A549 (cell line): Measurements from ENCODE around the gene PKN1. TPM values are rescaled to one million over a fixed set of nuclear protein-coding genes. Genes with fewer than 3 reads are reported as not detected.

Experiments used
- ATAC-seq, 2 experiments: fragments of 200-7000 bp in 1 of 2; fragments of >200 bp in 1 of 2; cut with Nextera tagmentation in 1 of 2; cut with Tn5 transposase in 1 of 2; 3 replicates each; pipeline versions ENCODE4 v1.8.0 to v1.9.1; 2018 to 2020; ENCODE audit warnings: mild to moderate bottlenecking in 1 of 2, moderate library complexity in 1 of 2
- CTCF ChIA-PET: fragments of 300-600 bp; sonication (Branson Sonifier 250); formaldehyde crosslinking; extraction: SDS; loops from one replicate; lab custom pipeline; 2021; ENCODE audit warnings: antibody characterized with exemption, inconsistent platforms; lab: Yijun Ruan, JAX
- POLR2A ChIA-PET: fragments of 350-600 bp; formaldehyde crosslinking; extraction: SDS; loops from one replicate; lab custom pipeline; 2021; ENCODE audit warnings: antibody characterized with exemption, inconsistent platforms; lab: Yijun Ruan, JAX
- DNase-seq, 2 experiments: peaks; one replicate each; pipeline versions ENCODE4 v3.0.0 to v3.0.0-alpha.2; 2011 to 2016; ENCODE audit warnings: low read depth in 1 of 2, low spot score in 1 of 2
- FAIRE-seq: peaks from 2 replicates; lab custom pipeline; 2011; peaks lifted over from hg19 to GRCh38; lab: Jason Lieb, UNC
- H3K27ac ChIP-seq, 2 experiments: fragments of >200 bp; sonication (Bioruptor Twin); formaldehyde crosslinking; 3 replicates each; pipeline ENCODE4 v1.5.1; 2016 to 2017
- H3K4me1 ChIP-seq: fragments of >200 bp; sonication (Bioruptor Twin); formaldehyde crosslinking; 3 replicates; pipeline ENCODE4 v1.6.1; 2016
- H3K4me2 ChIP-seq: fragments of >200 bp; sonication (Bioruptor Twin); formaldehyde crosslinking; 3 replicates; pipeline ENCODE4 v1.6.1; 2016
- H3K4me3 ChIP-seq: fragments of >200 bp; sonication (Bioruptor Twin); formaldehyde crosslinking; 3 replicates; pipeline ENCODE4 v1.5.1; 2016
- H3K9me3 ChIP-seq: fragments of >200 bp; sonication (Bioruptor Twin); formaldehyde crosslinking; 3 replicates; pipeline ENCODE4 v1.6.1; 2016
- BHLHE40 ChIP-seq: IDR thresholded peaks from 2 replicates; pipeline ENCODE4 v1.6.1; 2012; ENCODE audit warnings: low read depth, low read length, inconsistent platforms
- CBX2 ChIP-seq: fragments of 200-600 bp; sonication (generic); IDR thresholded peaks from 2 replicates; pipeline ENCODE4 v1.6.1; 2016; ENCODE audit warnings: low read depth, mild to moderate bottlenecking, borderline replicate concordance
- CEBPB ChIP-seq, 2 experiments: fragments of >200 bp in 1 of 2; sonication (Bioruptor Twin) in 1 of 2; formaldehyde crosslinking in 1 of 2; IDR thresholded peaks; 2 replicates each; pipeline ENCODE4 v1.6.1; 2012 to 2016
- CHD2 ChIP-seq: fragments of 150-350 bp; IDR thresholded peaks from 2 replicates; pipeline ENCODE4 v1.6.1; 2014; ENCODE audit warnings: low read length; ENCODE audit not compliant: partially characterized antibody
- EP300 ChIP-seq, 2 experiments: fragments of >200 bp; sonication (Bioruptor Twin); formaldehyde crosslinking; IDR thresholded peaks; 2 replicates in 1 of 2; 3 replicates in 1 of 2; pipeline ENCODE4 v1.6.1; 2016 to 2017
- FOXS1 ChIP-seq: fragments of 250-450 bp; sonication (Bioruptor Pico); IDR thresholded peaks from 2 replicates; pipeline ENCODE4 v1.5.0; 2020; ENCODE audit warnings: mild to moderate bottlenecking, moderate library complexity
- GATA3 ChIP-seq: IDR thresholded peaks from 2 replicates; pipeline ENCODE4 v1.6.1; 2012; ENCODE audit warnings: borderline replicate concordance
- HEYL ChIP-seq: fragments of 250-450 bp; sonication (Bioruptor Pico); IDR thresholded peaks from 2 replicates; pipeline ENCODE4 v1.8.0; 2021; ENCODE audit warnings: mild to moderate bottlenecking, moderate library complexity
- HOXB13 ChIP-seq: fragments of 250-450 bp; sonication (Bioruptor Pico); IDR thresholded peaks from 2 replicates; pipeline ENCODE4 v1.5.0; 2020; ENCODE audit warnings: low read depth, mild to moderate bottlenecking, moderate library complexity
- JUN ChIP-seq, 2 experiments: fragments of >200 bp; sonication (Bioruptor Twin); formaldehyde crosslinking; IDR thresholded peaks; 2 replicates in 1 of 2; 3 replicates in 1 of 2; pipeline ENCODE4 v1.6.1; 2016 to 2017
- KDM1A ChIP-seq: fragments of 200-600 bp; sonication (generic); IDR thresholded peaks from 2 replicates; pipeline ENCODE4 v1.6.1; 2016; ENCODE audit warnings: low read depth, mild to moderate bottlenecking
- KDM5A ChIP-seq: fragments of 200-600 bp; sonication (generic); IDR thresholded peaks from 2 replicates; pipeline ENCODE4 v1.6.1; 2016; ENCODE audit warnings: antibody characterized with exemption, mild to moderate bottlenecking
- MAFK ChIP-seq: fragments of 450-650 bp; IDR thresholded peaks from 2 replicates; pipeline ENCODE4 v1.6.1; 2014; ENCODE audit not compliant: partially characterized antibody
- NPAS2 ChIP-seq: fragments of 250-450 bp; sonication (Bioruptor Pico); IDR thresholded peaks from 2 replicates; pipeline ENCODE4 v1.8.0; 2022; ENCODE audit warnings: mild to moderate bottlenecking, moderate library complexity, borderline replicate concordance
- PHF8 ChIP-seq: fragments of 200-600 bp; sonication (generic); IDR thresholded peaks from 2 replicates; pipeline ENCODE4 v1.6.1; 2016; ENCODE audit warnings: low read depth, mild to moderate bottlenecking, antibody characterized with exemption, moderate library complexity, borderline replicate concordance
- POLR2AphosphoS2 ChIP-seq: conservative IDR thresholded peaks from 2 replicates; pipeline ENCODE4 v1.6.1; 2012; ENCODE audit warnings: low read length, improper control_type of control experiment, inconsistent platforms
- RCOR1 ChIP-seq: fragments of 150-350 bp; IDR thresholded peaks from 2 replicates; pipeline ENCODE4 v1.6.1; 2014; ENCODE audit warnings: antibody characterized with exemption, low read length, low read depth
- SMC3 ChIP-seq: fragments of >200 bp; sonication (Bioruptor Twin); formaldehyde crosslinking; IDR thresholded peaks from 3 replicates; pipeline ENCODE4 v1.6.1; 2018; ENCODE audit warnings: inconsistent platforms
- SREBF2 ChIP-seq: fragments of 450-650 bp; IDR thresholded peaks from 2 replicates; pipeline ENCODE4 v1.6.1; 2014; ENCODE audit warnings: mild to moderate bottlenecking, moderate library complexity
- TP53 ChIP-seq: fragments of 250-450 bp; sonication (Bioruptor Pico); IDR thresholded peaks from 2 replicates; pipeline ENCODE4 v1.5.0; 2021; ENCODE audit warnings: mild to moderate bottlenecking, moderate library complexity
- USF2 ChIP-seq: fragments of 450-650 bp; IDR thresholded peaks from 2 replicates; pipeline ENCODE4 v1.6.1; 2014; ENCODE audit warnings: antibody characterized with exemption
- ZC3H11A ChIP-seq: fragments of 450-650 bp; IDR thresholded peaks from 2 replicates; pipeline ENCODE4 v1.6.1; 2014; ENCODE audit warnings: antibody characterized with exemption, mild to moderate bottlenecking
- ZFP36 ChIP-seq: fragments of 450-650 bp; IDR thresholded peaks from 2 replicates; pipeline ENCODE4 v1.6.1; 2014; ENCODE audit warnings: borderline replicate concordance; ENCODE audit not compliant: partially characterized antibody
- ZNF302 ChIP-seq: fragments of 250-450 bp; sonication (Bioruptor Pico); IDR thresholded peaks from 2 replicates; pipeline ENCODE4 v1.9.0; 2021; ENCODE audit warnings: inconsistent platforms, mild to moderate bottlenecking, moderate library complexity
- ZSCAN20 ChIP-seq: fragments of 250-450 bp; sonication (Bioruptor Pico); IDR thresholded peaks from 2 replicates; pipeline ENCODE4 v1.8.0; 2022; ENCODE audit warnings: mild to moderate bottlenecking, moderate library complexity
- WGBS: methylation state at CpG from one replicate; pipeline ENCODE4 v1.1.6; 2017; ENCODE audit errors: missing lambda C conversion rate; 5-methylcytosine and 5-hydroxymethylcytosine counted together
- polyA plus RNA-seq, 4 experiments: library from polyadenylated mRNA; depleted of rRNA in 3 of 4; stranded (reverse); fragments of >200 nt; fragmentation: RNase III in 1 of 4; extraction: RNeasy Plus Mini Kit Qiagen cat#74134 plus additional on column Dnase treatment in 1 of 4; gene quantifications; 2 replicates in 3 of 4; 3 replicates in 1 of 4; pipeline ENCODE4 v1.2.3, GENCODE V29; 2011 to 2017
- TF ChIP-seq, protein P1 (sequence below): IDR thresholded peaks from 2 replicates; pipeline ENCODE4 v1.6.1; 2012; ENCODE audit warnings: low read depth, borderline replicate concordance
- TF ChIP-seq, protein P2 (sequence below): fragments of >200 bp; sonication (Bioruptor Twin); formaldehyde crosslinking; IDR thresholded peaks from 2 replicates; pipeline ENCODE4 v1.6.1; 2016
- TF ChIP-seq, protein P3 (sequence below): fragments of >200 bp; sonication (Bioruptor Twin); formaldehyde crosslinking; IDR thresholded peaks from 3 replicates; pipeline ENCODE4 v1.5.1; 2016

The PKN1 gene
- polyA plus RNA-seq, 2 of the 4 experiments (the other 2 are of a cell fraction) = 33.4 to 37.3 TPM

DNA sequence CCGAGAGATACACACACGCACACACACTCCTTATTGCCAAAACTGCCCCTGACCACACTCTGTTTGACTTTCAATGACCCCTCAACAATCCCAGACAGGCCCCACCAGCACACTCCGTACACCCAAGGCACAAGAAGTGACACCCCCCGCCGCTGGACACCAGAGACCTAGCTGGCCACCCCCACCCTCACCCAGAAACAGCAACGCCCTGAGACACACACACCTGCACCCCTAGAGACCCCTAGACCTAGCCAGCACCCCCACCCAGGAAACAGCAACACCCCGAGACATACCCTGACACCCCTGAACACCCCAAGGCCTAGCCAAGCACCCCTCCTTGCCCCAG lies 43.2 kb downstream of the PKN1 start:
- CTCF ChIA-PET = interaction anchor here (1.2 kb wide), 2 partner anchors 10 to 11 kb away, joined by 3 to 4 read pairs; no protein-coding TSS in a partner anchor
- H3K4me2 ChIP-seq = peak overlapping the region; percentile 61
- no peak for TF ChIP-seq FOXS1 (CRISPR knock-in tag)
- TF ChIP-seq, protein P1, sequence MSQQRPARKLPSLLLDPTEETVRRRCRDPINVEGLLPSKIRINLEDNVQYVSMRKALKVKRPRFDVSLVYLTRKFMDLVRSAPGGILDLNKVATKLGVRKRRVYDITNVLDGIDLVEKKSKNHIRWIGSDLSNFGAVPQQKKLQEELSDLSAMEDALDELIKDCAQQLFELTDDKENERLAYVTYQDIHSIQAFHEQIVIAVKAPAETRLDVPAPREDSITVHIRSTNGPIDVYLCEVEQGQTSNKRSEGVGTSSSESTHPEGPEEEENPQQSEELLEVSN = no peak
- TF ChIP-seq USF2 = no peak
- TF ChIP-seq MAFK = no peak
- TF ChIP-seq, protein P2, sequence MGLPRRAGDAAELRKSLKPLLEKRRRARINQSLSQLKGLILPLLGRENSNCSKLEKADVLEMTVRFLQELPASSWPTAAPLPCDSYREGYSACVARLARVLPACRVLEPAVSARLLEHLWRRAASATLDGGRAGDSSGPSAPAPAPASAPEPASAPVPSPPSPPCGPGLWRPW = no peak
- no peak for TF ChIP-seq HOXB13 (CRISPR knock-in tag)
- no peak for TF ChIP-seq KDM5A
- no peak for TF ChIP-seq RCOR1
- TF ChIP-seq EP300 (IDR thresholded peaks at IDR 0.05) = no peak
- no peak for TF ChIP-seq ZC3H11A
- TF ChIP-seq ZNF302 (CRISPR knock-in tag) = no peak
- no peak for TF ChIP-seq TP53 (CRISPR knock-in tag)

DNA sequence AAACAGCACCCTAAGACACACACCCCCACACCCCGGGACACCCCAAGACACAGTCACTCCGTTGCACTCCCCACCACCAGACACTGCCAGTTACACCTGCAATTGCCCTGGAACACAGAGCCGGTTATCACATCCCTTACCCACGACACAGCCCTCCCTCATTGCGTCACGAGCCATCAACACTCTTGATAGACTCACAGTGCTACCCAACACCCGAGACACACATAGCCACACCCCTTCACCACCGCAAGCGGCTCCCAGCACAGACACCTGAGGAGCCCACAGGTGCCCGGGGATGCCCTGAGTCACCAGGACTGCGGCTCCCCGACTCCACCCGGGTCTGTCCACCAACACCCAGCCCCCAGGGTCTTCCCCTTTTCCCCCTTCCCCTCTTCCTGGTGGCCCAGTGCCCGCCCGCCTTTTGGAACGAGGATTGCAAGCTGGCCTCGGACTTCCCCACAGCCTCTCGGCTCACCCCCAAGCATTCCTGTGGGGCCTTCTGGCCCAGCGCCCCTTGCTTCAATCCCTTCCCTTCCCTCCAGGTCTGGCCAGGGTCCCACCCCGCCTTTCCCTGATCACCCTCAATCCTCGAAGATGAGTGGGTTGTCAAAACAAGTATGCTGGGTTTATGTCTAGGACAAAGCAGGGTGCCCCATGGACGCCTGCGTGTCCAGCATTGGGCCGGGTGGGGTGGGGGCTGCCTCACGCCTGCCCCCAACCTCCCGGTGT lies 43.7 kb downstream of the PKN1 start:
- ChIA-PET POLR2A (interaction anchor here (0.8 kb wide), 1 partner anchor 66 kb away, joined by 3 read pairs; no protein-coding TSS in a partner anchor), CTCF (interaction anchor here (1.2 to 1.6 kb wide), 2 partner anchors 10 to 62 kb away, joined by 4 read pairs; no protein-coding TSS in a partner anchor)
- Histone ChIP-seq H3K9me3 (no peaks in the 10 kb centered on the region), H3K4me3 (no peak overlapping the region), H3K4me1 (peaks cover 34% of the 10 kb centered on the region), H3K4me2 (peak overlapping the region; percentile 61), H3K27ac (peak overlapping the region; percentile 40 to 84; a peak in 4 of 6 replicates)
- TF ChIP-seq JUN (IDR thresholded peaks at IDR 0.05) (no peak), POLR2AphosphoS2 (no peak), SMC3 (no peak), TP53 (CRISPR knock-in tag) (no peak), NPAS2 (CRISPR knock-in tag) (no peak), BHLHE40 (no peak), CEBPB (IDR thresholded peaks at IDR 0.05) (peak in 1 of 2 experiments; percentile 40; a peak in 1 of 4 replicates), FOXS1 (CRISPR knock-in tag) (no peak)
- ATAC-seq (peak; percentile 47 to 58; a peak in 5 of 6 replicates), FAIRE-seq (no peak), DNase-seq (peak; percentile 65 to 73)
- WGBS = 55% methylated on average over 21 of the region's 26 CpGs

More for the DNA sequence above, 43.2 kb downstream of the PKN1 start:
- no peak for ATAC-seq
- FAIRE-seq = no peak
- Histone ChIP-seq H3K27ac (peak overlapping the region; percentile 38 to 84; a peak in 3 of 6 replicates), H3K4me1 (peaks cover 35% of the 10 kb centered on the region), H3K4me3 (no peak overlapping the region), H3K9me3 (no peaks in the 10 kb centered on the region)
- WGBS = 74% methylated on average over 3 of the region's 7 CpGs
- DNase-seq = no peak
- POLR2A ChIA-PET = interaction anchor here (0.8 kb wide), 1 partner anchor 66 kb away, joined by 3 read pairs; no protein-coding TSS in a partner anchor

GRCh38 chr19:14477418-14478112 lies 44.5 kb downstream of the PKN1 start:
- no peaks in the 10 kb centered on the region for H3K9me3 ChIP-seq
- POLR2A ChIA-PET = no interaction called here
- CTCF ChIA-PET = interaction anchor here (1.0 to 4.6 kb wide), 6 partner anchors 9 to 63 kb away, joined by 4 to 22 read pairs (median 4); no protein-coding TSS in a partner anchor
- H3K4me1 ChIP-seq = peaks cover 32% of the 10 kb centered on the region
- H3K4me3 ChIP-seq = no peak overlapping the region
- ATAC-seq (no peak), FAIRE-seq (no peak), DNase-seq (no peak)
- WGBS = 65% methylated on average over 8 of the region's 10 CpGs
- H3K27ac ChIP-seq = peak overlapping the region; percentile 40 to 84; a peak in 4 of 6 replicates
- peak overlapping the region; percentile 61; the same call in 2 of the 3 replicates for H3K4me2 ChIP-seq
- no peak for TF ChIP-seq CBX2
- no peak for TF ChIP-seq NPAS2 (CRISPR knock-in tag)
- TF ChIP-seq GATA3 = no peak
- no peak for TF ChIP-seq FOXS1 (CRISPR knock-in tag)
- no peak for TF ChIP-seq CHD2
- no peak for TF ChIP-seq ZSCAN20 (CRISPR knock-in tag)
- no peak for TF ChIP-seq PHF8
- no peak for TF ChIP-seq ZFP36
- TF ChIP-seq TP53 (CRISPR knock-in tag) = no peak
- TF ChIP-seq KDM1A = no peak
- no peak for TF ChIP-seq HEYL (CRISPR knock-in tag)
- TF ChIP-seq, protein P2 = no peak
- TF ChIP-seq, protein P3, sequence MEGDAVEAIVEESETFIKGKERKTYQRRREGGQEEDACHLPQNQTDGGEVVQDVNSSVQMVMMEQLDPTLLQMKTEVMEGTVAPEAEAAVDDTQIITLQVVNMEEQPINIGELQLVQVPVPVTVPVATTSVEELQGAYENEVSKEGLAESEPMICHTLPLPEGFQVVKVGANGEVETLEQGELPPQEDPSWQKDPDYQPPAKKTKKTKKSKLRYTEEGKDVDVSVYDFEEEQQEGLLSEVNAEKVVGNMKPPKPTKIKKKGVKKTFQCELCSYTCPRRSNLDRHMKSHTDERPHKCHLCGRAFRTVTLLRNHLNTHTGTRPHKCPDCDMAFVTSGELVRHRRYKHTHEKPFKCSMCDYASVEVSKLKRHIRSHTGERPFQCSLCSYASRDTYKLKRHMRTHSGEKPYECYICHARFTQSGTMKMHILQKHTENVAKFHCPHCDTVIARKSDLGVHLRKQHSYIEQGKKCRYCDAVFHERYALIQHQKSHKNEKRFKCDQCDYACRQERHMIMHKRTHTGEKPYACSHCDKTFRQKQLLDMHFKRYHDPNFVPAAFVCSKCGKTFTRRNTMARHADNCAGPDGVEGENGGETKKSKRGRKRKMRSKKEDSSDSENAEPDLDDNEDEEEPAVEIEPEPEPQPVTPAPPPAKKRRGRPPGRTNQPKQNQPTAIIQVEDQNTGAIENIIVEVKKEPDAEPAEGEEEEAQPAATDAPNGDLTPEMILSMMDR = no peak
- no peak for TF ChIP-seq EP300 (IDR thresholded peaks at IDR 0.05)
- TF ChIP-seq SREBF2 = no peak
